Fibroblast of peridontal ligament (primary cell): Measurements from ENCODE around the gene CTNNA2.
"Not testable (repeated sequence)": the region's sequence is repeated elsewhere in the genome, so short reads cannot be mapped to it uniquely, and the experiment has no call there.

Experiments
- DNase-seq: peaks from one replicate; pipeline ENCODE4 v3.0.0-alpha.2; 2010; ENCODE audit errors: extremely low read depth

CTNNA2 gene

GRCh38 chr2:80199504-80199903 is 686.7 kb downstream of the CTNNA2 start:
- no peak for DNase-seq

GRCh38 chr2:80203929-80204328 is 691.1 kb downstream of the CTNNA2 start:
- DNase-seq = not testable (repeated sequence)

- no peak for DNase-seq
These were observed 692.6 kb downstream of the CTNNA2 start for GRCh38 chr2:80205498-80205897.

- no peak for DNase-seq
These were observed 696.6 kb downstream of the CTNNA2 start for GRCh38 chr2:80209458-80209857.

GRCh38 chr2:80217446-80217845 is 704.6 kb downstream of the CTNNA2 start:
- no peak for DNase-seq

GRCh38 chr2:80222644-80223043 is 709.8 kb downstream of the CTNNA2 start:
- no peak for DNase-seq

GRCh38 chr2:80231421-80231820 is 718.6 kb downstream of the CTNNA2 start:
- no peak for DNase-seq

GRCh38 chr2:80233333-80233732 is 720.5 kb downstream of the CTNNA2 start:
- DNase-seq = no peak

- peak; percentile 60 for DNase-seq
These were observed 726.0 kb downstream of the CTNNA2 start for GRCh38 chr2:80238692-80239469.

- DNase-seq = no peak
These were observed 729.6 kb downstream of the CTNNA2 start for GRCh38 chr2:80242355-80242910.

- DNase-seq = no peak
These were observed 732.2 kb downstream of the CTNNA2 start for GRCh38 chr2:80244905-80245584.

- DNase-seq = no peak
These were observed 733.7 kb downstream of the CTNNA2 start for GRCh38 chr2:80246534-80246933.

GRCh38 chr2:80247339-80247738 is 734.5 kb downstream of the CTNNA2 start:
- DNase-seq = no peak

- no peak for DNase-seq
These were observed 735.3 kb downstream of the CTNNA2 start for GRCh38 chr2:80248146-80248545.

- DNase-seq = no peak
These were observed 739.6 kb downstream of the CTNNA2 start for GRCh38 chr2:80252294-80252986.

GRCh38 chr2:80255918-80256781 is 743.3 kb downstream of the CTNNA2 start:
- DNase-seq = peak; percentile 31

GRCh38 chr2:80256782-80257167 is 743.9 kb downstream of the CTNNA2 start:
- no peak for DNase-seq

- DNase-seq = no peak
These were observed 744.6 kb downstream of the CTNNA2 start for GRCh38 chr2:80257450-80257849.

GRCh38 chr2:80258341-80258740 is 745.5 kb downstream of the CTNNA2 start:
- DNase-seq = no peak

- no peak for DNase-seq
These were observed 745.9 kb downstream of the CTNNA2 start for GRCh38 chr2:80258793-80259192.

- DNase-seq = no peak
These were observed 746.4 kb downstream of the CTNNA2 start for GRCh38 chr2:80259292-80259691.
